MCF 10A (cell line): ENCODE measurements around the gene SLC12A5. TPM values are rescaled to one million over a fixed set of nuclear protein-coding genes. Genes with fewer than 3 reads are reported as not detected.

ENCODE experiments used
- BruUV-seq: library from RNA; stranded (reverse); fragments of 400-500 nt; replicated peaks from 2 replicates; lab custom pipeline; 2021; lab: Mats Ljungman, UMichigan
- CTCF ChIA-PET: fragments of 300-600 bp; sonication (Branson Sonifier 250); formaldehyde crosslinking; extraction: SDS; loops from one replicate; lab custom pipeline; 2021; ENCODE audit warnings: antibody characterized with exemption, inconsistent platforms; lab: Yijun Ruan, JAX
- POLR2A ChIA-PET: fragments of 300-600, 350-650 bp; sonication (Branson Sonifier 250); formaldehyde crosslinking; extraction: SDS; loops from one replicate; lab custom pipeline; 2020; ENCODE audit warnings: antibody characterized with exemption, inconsistent platforms; lab: Yijun Ruan, JAX
- DNase-seq: peaks from one replicate; pipeline ENCODE4 v3.0.0-alpha.2; 2018; ENCODE audit not compliant: unreplicated experiment
- H3K27ac Mint-ChIP-seq: one replicate; pipeline ENCODE4 v1.8.0; 2022; ENCODE audit warnings: mild to moderate bottlenecking, low read depth, mixed read lengths; ENCODE audit not compliant: unreplicated experiment
- H3K27me3 Mint-ChIP-seq: one replicate; pipeline ENCODE4 v1.8.0; 2022; ENCODE audit warnings: mixed read lengths; ENCODE audit not compliant: insufficient read depth, unreplicated experiment
- H3K36me3 Mint-ChIP-seq: one replicate; pipeline ENCODE4 v1.8.0; 2022; ENCODE audit warnings: mild to moderate bottlenecking, moderate library complexity, mixed read lengths; ENCODE audit not compliant: insufficient read depth, unreplicated experiment
- H3K4me1 Mint-ChIP-seq: one replicate; pipeline ENCODE4 v1.8.0; 2022; ENCODE audit warnings: mixed read lengths; ENCODE audit not compliant: insufficient read depth, unreplicated experiment
- H3K4me3 Mint-ChIP-seq: one replicate; pipeline ENCODE4 v1.8.0; 2022; ENCODE audit warnings: mild to moderate bottlenecking, moderate library complexity, mixed read lengths; ENCODE audit not compliant: unreplicated experiment
- H3K9me3 Mint-ChIP-seq: one replicate; pipeline ENCODE4 v1.8.0; 2022; ENCODE audit warnings: mixed read lengths; ENCODE audit not compliant: unreplicated experiment
- intact Hi-C: fragments of 100-400 bp; cut with micrococcal nuclease; formaldehyde crosslinking; loops from 2 replicates; pipeline ENCODE4 v1.14.1; 2022
- total RNA-seq: library from RNA; stranded (reverse); gene quantifications from 2 replicates; pipeline ENCODE4 v1.2.3, GENCODE V29; 2022
- TF ChIP-seq, protein P1 (sequence below): fragments of 200-600 bp; IDR thresholded peaks from one replicate; pipeline ENCODE4 v1.8.0; 2022; ENCODE audit warnings: antibody characterized with exemption, mild to moderate bottlenecking; ENCODE audit not compliant: unreplicated experiment

Gene SLC12A5
- total RNA-seq, 1 experiment from 2014 or later: 0.75 TPM

GRCh38 chr20:46036370-46036769 lies 7.4 kb downstream of the SLC12A5 start:
- TF ChIP-seq, protein P1, sequence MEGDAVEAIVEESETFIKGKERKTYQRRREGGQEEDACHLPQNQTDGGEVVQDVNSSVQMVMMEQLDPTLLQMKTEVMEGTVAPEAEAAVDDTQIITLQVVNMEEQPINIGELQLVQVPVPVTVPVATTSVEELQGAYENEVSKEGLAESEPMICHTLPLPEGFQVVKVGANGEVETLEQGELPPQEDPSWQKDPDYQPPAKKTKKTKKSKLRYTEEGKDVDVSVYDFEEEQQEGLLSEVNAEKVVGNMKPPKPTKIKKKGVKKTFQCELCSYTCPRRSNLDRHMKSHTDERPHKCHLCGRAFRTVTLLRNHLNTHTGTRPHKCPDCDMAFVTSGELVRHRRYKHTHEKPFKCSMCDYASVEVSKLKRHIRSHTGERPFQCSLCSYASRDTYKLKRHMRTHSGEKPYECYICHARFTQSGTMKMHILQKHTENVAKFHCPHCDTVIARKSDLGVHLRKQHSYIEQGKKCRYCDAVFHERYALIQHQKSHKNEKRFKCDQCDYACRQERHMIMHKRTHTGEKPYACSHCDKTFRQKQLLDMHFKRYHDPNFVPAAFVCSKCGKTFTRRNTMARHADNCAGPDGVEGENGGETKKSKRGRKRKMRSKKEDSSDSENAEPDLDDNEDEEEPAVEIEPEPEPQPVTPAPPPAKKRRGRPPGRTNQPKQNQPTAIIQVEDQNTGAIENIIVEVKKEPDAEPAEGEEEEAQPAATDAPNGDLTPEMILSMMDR: no peak
- Mint-ChIP-seq H3K9me3 (no peaks in the 10 kb centered on the region), H3K27me3 (peaks cover 80% of the 10 kb centered on the region), H3K36me3 (peaks cover 4% of the 10 kb centered on the region), H3K4me3 (no peak overlapping the region), H3K27ac (no peak overlapping the region), H3K4me1 (peaks cover 6% of the 10 kb centered on the region)
- intact Hi-C loops: no loop called here
- no peak for DNase-seq
- ChIA-PET CTCF (interaction anchor here (0.5 to 2.0 kb wide), 2 partner anchors 13 to 46 kb away, joined by 4 to 7 read pairs; no protein-coding TSS in a partner anchor), POLR2A (no interaction called here)
- no TSS peak for BruUV-seq

GRCh38 chr20:46037036-46037435 lies 8.0 kb downstream of the SLC12A5 start:
- TF ChIP-seq, protein P1: no peak
- Mint-ChIP-seq H3K4me3 (no peak overlapping the region), H3K9me3 (no peaks in the 10 kb centered on the region), H3K4me1 (peaks cover 6% of the 10 kb centered on the region), H3K27me3 (peaks cover 87% of the 10 kb centered on the region), H3K27ac (no peak overlapping the region), H3K36me3 (peaks cover 4% of the 10 kb centered on the region)
- POLR2A ChIA-PET: no interaction called here
- no TSS peak for BruUV-seq
- intact Hi-C loops: no loop called here
- CTCF ChIA-PET: interaction anchor here (2.0 kb wide), 1 partner anchor 14 kb away, joined by 7 read pairs; no protein-coding TSS in a partner anchor
- DNase-seq: no peak

GRCh38 chr20:46040902-46041535 lies 12.0 kb downstream of the SLC12A5 start:
- DNase-seq: peak; percentile 57
- H3K36me3 Mint-ChIP-seq: peaks cover 4% of the 10 kb centered on the region
- no TSS peak for BruUV-seq
- TF ChIP-seq, protein P1: no peak
- intact Hi-C loops: no loop called here
- ChIA-PET CTCF (no interaction called here), POLR2A (no interaction called here)
- H3K27ac Mint-ChIP-seq: no peak overlapping the region
- H3K27me3 Mint-ChIP-seq: peaks cover 81% of the 10 kb centered on the region
- H3K4me1 Mint-ChIP-seq: no peaks in the 10 kb centered on the region
- H3K4me3 Mint-ChIP-seq: no peak overlapping the region
- no peaks in the 10 kb centered on the region for H3K9me3 Mint-ChIP-seq

DNA sequence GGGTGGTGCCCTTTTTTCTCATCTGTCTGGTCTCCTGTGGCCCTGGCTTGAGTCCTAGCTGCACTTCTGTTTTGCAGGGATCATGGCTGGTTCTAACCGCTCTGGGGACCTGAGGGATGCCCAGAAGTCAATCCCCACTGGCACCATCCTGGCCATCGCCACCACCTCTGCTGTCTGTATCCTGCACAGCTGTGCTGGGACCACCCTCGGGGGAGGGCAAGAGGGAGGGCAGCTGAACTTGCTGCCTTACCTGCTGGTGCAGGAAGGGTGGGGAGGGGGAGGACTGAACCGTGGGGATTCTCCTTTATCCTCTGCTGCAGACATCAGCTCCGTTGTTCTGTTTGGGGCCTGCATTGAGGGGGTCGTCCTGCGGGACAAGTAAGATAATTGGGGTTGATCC lies 14.5 kb downstream of the SLC12A5 start:
- no peak overlapping the region for H3K27ac Mint-ChIP-seq
- H3K4me1 Mint-ChIP-seq: no peaks in the 10 kb centered on the region
- intact Hi-C loops: no loop called here
- ChIA-PET CTCF (interaction anchor here (0.5 to 1.7 kb wide), 3 partner anchors 29 to 1144 kb away, joined by 3 read pairs; no protein-coding TSS in a partner anchor), POLR2A (interaction anchor here (0.7 to 0.8 kb wide), 2 partner anchors 9 to 394 kb away, joined by 3 read pairs; no protein-coding TSS in a partner anchor)
- H3K4me3 Mint-ChIP-seq: no peak overlapping the region
- no TSS peak for BruUV-seq
- peaks cover 4% of the 10 kb centered on the region for H3K36me3 Mint-ChIP-seq
- H3K27me3 Mint-ChIP-seq: peaks cover 81% of the 10 kb centered on the region
- no peak for DNase-seq
- TF ChIP-seq, protein P1: no peak
- H3K9me3 Mint-ChIP-seq: no peaks in the 10 kb centered on the region
